Endothelial cell of umbilical vein (primary cell): Measurements from ENCODE around the gene CDH22. TPM values are rescaled to one million over a fixed set of nuclear protein-coding genes. Genes with fewer than 3 reads are reported as not detected.

Experiments
- BruUV-seq: library from RNA; stranded (reverse); fragments of 400-500 nt; replicated peaks from 2 replicates; lab custom pipeline; 2021; lab: Mats Ljungman, UMichigan
- CTCF ChIA-PET: fragments of 300-600, 350-600 bp; sonication (Branson Sonifier 250); formaldehyde crosslinking; loops from one replicate; lab custom pipeline; 2021; ENCODE audit warnings: antibody characterized with exemption, inconsistent platforms; lab: Charles Lee
- POLR2A ChIA-PET: fragments of 300-600, 350-600 bp; sonication (Branson Sonifier 250); formaldehyde crosslinking; loops from one replicate; lab custom pipeline; 2021; ENCODE audit warnings: antibody characterized with exemption, inconsistent platforms; lab: Charles Lee
- DNase-seq: peaks from one replicate; pipeline ENCODE4 v3.0.0-alpha.2; 2011; ENCODE audit warnings: low read depth, low spot score
- FAIRE-seq: peaks from 2 replicates; lab custom pipeline; 2011; peaks lifted over from hg19 to GRCh38; lab: Jason Lieb, UNC
- H2AFZ ChIP-seq: 2 replicates; pipeline ENCODE4 v1.6.0; 2012; ENCODE audit warnings: low read depth, low read length, control low read depth, inconsistent platforms
- H3K27ac ChIP-seq: 2 replicates; pipeline ENCODE4 v1.5.1; 2011; ENCODE audit warnings: low read depth, mild to moderate bottlenecking, control low read depth, low read length, moderate library complexity; ENCODE audit not compliant: insufficient read depth
- H3K27me3 ChIP-seq, 2 experiments: 2 replicates each; pipeline versions ENCODE4 v1.6.0 to v1.6.1; 2011; ENCODE audit warnings: low read length in 2 of 2, mixed read lengths in 1 of 2; ENCODE audit not compliant: control insufficient read depth in 2 of 2, insufficient read depth in 2 of 2
- H3K36me3 ChIP-seq, 2 experiments: 2 replicates in 1 of 2; 3 replicates in 1 of 2; pipeline ENCODE4 v1.5.1; 2011; ENCODE audit warnings: low read length in 2 of 2, mild to moderate bottlenecking in 1 of 2, moderate library complexity in 1 of 2; ENCODE audit not compliant: control insufficient read depth in 2 of 2, insufficient read depth in 2 of 2; ENCODE audit errors: extremely low read depth in 1 of 2
- H3K4me1 ChIP-seq: 3 replicates; pipeline ENCODE4 v1.5.1; 2011; ENCODE audit warnings: mild to moderate bottlenecking, low read length; ENCODE audit not compliant: control insufficient read depth, insufficient read depth; ENCODE audit errors: extremely low read depth
- H3K4me2 ChIP-seq: 2 replicates; pipeline ENCODE4 v1.6.1; 2011; ENCODE audit warnings: low read length, control low read depth, mixed read lengths; ENCODE audit not compliant: insufficient read depth
- H3K4me3 ChIP-seq, 3 experiments: fragments of 200-600 bp in 1 of 3; sonication (generic), shearing (Covaris generic) in 1 of 3; replicated peaks in 1 of 3; 2 replicates each; pipeline ENCODE4 v1.5.1; 2011 to 2016; ENCODE audit warnings: control low read depth in 3 of 3, low read length in 3 of 3, mild to moderate bottlenecking in 2 of 3, inconsistent platforms in 1 of 3, low read depth in 1 of 3, moderate library complexity in 1 of 3; ENCODE audit not compliant: insufficient read depth in 1 of 3
- H3K79me2 ChIP-seq: 2 replicates; pipeline ENCODE4 v1.6.0; 2012; ENCODE audit warnings: low read length, inconsistent platforms; ENCODE audit not compliant: control insufficient read depth, insufficient read depth
- H3K9ac ChIP-seq: replicated peaks from 2 replicates; pipeline ENCODE3; 2011; ENCODE audit warnings: low read length, control low read depth; ENCODE audit not compliant: insufficient read depth; ENCODE audit errors: extremely low read depth
- H3K9me1 ChIP-seq: replicated peaks from 3 replicates; pipeline ENCODE4 v1.6.0; 2011; ENCODE audit warnings: mild to moderate bottlenecking, low read length; ENCODE audit not compliant: control insufficient read depth, insufficient read depth; ENCODE audit errors: extremely low read depth
- H3K9me3 ChIP-seq: replicated peaks from 2 replicates; pipeline ENCODE4 v1.5.1; 2012; ENCODE audit warnings: low read length, inconsistent platforms; ENCODE audit not compliant: control insufficient read depth, insufficient read depth
- H4K20me1 ChIP-seq: replicated peaks from 2 replicates; pipeline ENCODE3; 2011; ENCODE audit warnings: mild to moderate bottlenecking, low read length; ENCODE audit not compliant: control insufficient read depth, insufficient read depth; ENCODE audit errors: extremely low read depth
- CTCF ChIP-seq, 2 donors: IDR thresholded peaks; 1 replicate in 1 of 2; 2 replicates in 1 of 2; pipeline ENCODE4 v1.5.1; 2011; ENCODE audit warnings: low read length in 2 of 2, mild to moderate bottlenecking in 2 of 2, moderate library complexity in 2 of 2, control low read depth in 1 of 2, inconsistent platforms in 1 of 2, low read depth in 1 of 2; ENCODE audit not compliant: insufficient read depth in 1 of 2; ENCODE audit errors: extremely low read depth in 1 of 2
- EZH2 ChIP-seq: IDR thresholded peaks from 2 replicates; pipeline ENCODE4 v1.6.1; 2012; ENCODE audit warnings: borderline replicate concordance, low read depth, mild to moderate bottlenecking, moderate library complexity, low read length, inconsistent platforms; ENCODE audit not compliant: severe bottlenecking
- FOS ChIP-seq: IDR thresholded peaks from 2 replicates; pipeline ENCODE4 v1.6.1; 2011; ENCODE audit warnings: mild to moderate bottlenecking, low read length, moderate library complexity, borderline replicate concordance; ENCODE audit not compliant: insufficient read depth
- GATA2 ChIP-seq: IDR thresholded peaks from 2 replicates; pipeline ENCODE4 v1.7.0; 2011; ENCODE audit warnings: low read depth, mild to moderate bottlenecking, moderate library complexity, mixed read lengths, low read length; ENCODE audit not compliant: insufficient read length, insufficient read depth
- JUN ChIP-seq: IDR thresholded peaks from 2 replicates; pipeline ENCODE4 v1.6.1; 2011; ENCODE audit warnings: borderline replicate concordance, low read depth; ENCODE audit not compliant: insufficient read length, insufficient read depth
- MAX ChIP-seq: IDR thresholded peaks from 2 replicates; pipeline ENCODE4 v1.6.1; 2011; ENCODE audit not compliant: insufficient read depth, insufficient read length
- MYC ChIP-seq: IDR thresholded peaks from one replicate; pipeline ENCODE4 v1.6.1; 2011; ENCODE audit warnings: mild to moderate bottlenecking, low read depth, low read length
- POLR2A ChIP-seq: IDR thresholded peaks from 2 replicates; pipeline ENCODE4 v1.6.1; 2012; ENCODE audit warnings: low read depth, mild to moderate bottlenecking, control low read depth, low read length
- POLR2AphosphoS5 ChIP-seq: IDR thresholded peaks from 2 replicates; pipeline ENCODE4 v1.6.1; 2012; ENCODE audit warnings: low read depth, mild to moderate bottlenecking, control low read depth, low read length, moderate library complexity; ENCODE audit not compliant: insufficient read depth
- dilution Hi-C: fragments of 300-500 bp; cut with MboI; formaldehyde crosslinking; loops from one replicate; pipeline ENCODE4 v1.15.0; 2019; ENCODE audit warnings: low sequenced_read_pairs; ENCODE audit not compliant: extremely low pct_ligation_motif_present
- intact Hi-C: fragments of 100-400 bp; cut with micrococcal nuclease; formaldehyde crosslinking; loops from one replicate; pipeline ENCODE4 v1.10.0; 2022
- polyA plus RNA-seq, 4 experiments: library from polyadenylated mRNA; depleted of rRNA in 3 of 4; stranded (reverse) in 3 of 4; unstranded in 1 of 4; fragments of >200 nt; gene quantifications; 2 replicates each; pipeline versions ENCODE4 v1.2.1 to v1.2.3, GENCODE V29; 2011 to 2012; ENCODE audit warnings: missing spikeins in 1 of 4
- total RNA-seq: library from RNA; stranded (reverse); gene quantifications from 2 replicates; pipeline ENCODE4 v1.2.3, GENCODE V29; 2021

Gene CDH22
- total and polyA plus RNA-seq, 2 donors (not counting 3 experiments of a cell fraction or from before 2014, with no cell fraction given): not detected

- POLR2A ChIA-PET: no interaction called here
- peaks cover 11% of the 10 kb centered on the region in 2 experiments for H3K27me3 ChIP-seq
- no TSS peak for BruUV-seq
Measured at GRCh38 chr20:46336735-46337134, 28.4 kb upstream of the CDH22 start.

More at GRCh38 chr20:46336735-46337134, 28.4 kb upstream of the CDH22 start:
- no peak for TF ChIP-seq JUN
- TF ChIP-seq FOS: no peak
- no peak for TF ChIP-seq MAX
- no peak for TF ChIP-seq GATA2
- TF ChIP-seq EZH2: no peak
- TF ChIP-seq POLR2A: no peak
- TF ChIP-seq CTCF (IDR thresholded peaks at IDR 0.05; ENCODE audit: extremely low read depth in 1 of 2, insufficient read depth in 1 of 2, low read depth in 1 of 2, low read length in 2 of 2): no peak
- TF ChIP-seq POLR2AphosphoS5: no peak
- TF ChIP-seq MYC: no peak
- H3K4me2 ChIP-seq: no peak overlapping the region
- no peaks in the 10 kb centered on the region for H3K9me3 ChIP-seq
- no peak overlapping the region for H3K27ac ChIP-seq
- dilution Hi-C loops: no loop called here
- H3K4me3 ChIP-seq: no peak overlapping the region
- no peaks in the 10 kb centered on the region for H3K36me3 ChIP-seq
- H3K9ac ChIP-seq: no peak overlapping the region
- H2AFZ ChIP-seq: no peak overlapping the region
- CTCF ChIA-PET: interaction anchor here (0.8 to 1.5 kb wide), 3 partner anchors 11 to 30 kb away, joined by 3 to 8 read pairs (median 4); no protein-coding TSS in a partner anchor
- no peaks in the 10 kb centered on the region for H4K20me1 ChIP-seq
- H3K9me1 ChIP-seq: no peaks in the 10 kb centered on the region
- FAIRE-seq (no peak), DNase-seq (no peak)
- no peaks in the 10 kb centered on the region for H3K4me1 ChIP-seq
- intact Hi-C loops: no loop called here
- no peaks in the 10 kb centered on the region for H3K79me2 ChIP-seq
